HG03571 (cell line): ENCODE data around the gene UNC13D.

Source experiments
- ATAC-seq: cut with Tn5 transposase; IDR thresholded peaks from one replicate; pipeline ENCODE4 v1.9.1; 2021; ENCODE audit not compliant: unreplicated experiment

The UNC13D gene

GRCh38 chr17:75835654-75835987, 8.6 kb downstream of the UNC13D start:
- no peak for ATAC-seq

DNA sequence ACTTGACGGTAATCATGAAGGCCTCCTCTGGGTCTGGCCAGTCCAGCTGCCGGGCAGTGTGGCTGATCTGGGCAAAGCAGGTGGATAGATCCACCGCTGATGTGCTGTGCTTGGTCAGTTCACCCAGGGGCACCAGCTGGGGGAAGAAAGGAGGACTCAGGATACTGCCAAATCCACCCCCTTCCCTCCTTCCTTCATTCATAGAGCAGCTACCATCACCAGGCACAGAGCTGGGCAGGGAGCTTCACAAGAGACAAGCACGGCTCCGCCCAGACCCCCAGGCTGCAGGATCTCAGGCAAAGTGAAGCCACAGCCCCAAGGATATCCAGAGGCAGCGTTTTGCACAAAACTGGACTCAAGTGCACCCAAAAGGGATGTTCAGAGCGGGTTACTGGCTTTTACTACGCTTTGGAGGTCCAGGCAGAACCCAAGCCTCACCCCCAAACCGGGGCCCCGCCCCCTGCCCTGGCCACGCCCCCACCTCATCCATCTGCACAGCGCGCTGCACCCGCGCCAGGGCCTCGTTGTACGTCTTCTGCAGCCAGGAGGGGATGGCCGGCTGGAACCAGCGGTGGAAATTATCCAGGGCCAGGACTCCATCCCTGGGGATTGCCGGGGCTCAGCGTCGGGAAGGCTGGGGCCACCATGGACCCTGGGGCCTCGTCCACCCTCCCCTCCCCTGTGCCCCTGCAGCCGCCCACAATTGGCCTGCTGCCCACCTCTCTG, 9.1 kb downstream of the UNC13D start:
- no peak for ATAC-seq

DNA sequence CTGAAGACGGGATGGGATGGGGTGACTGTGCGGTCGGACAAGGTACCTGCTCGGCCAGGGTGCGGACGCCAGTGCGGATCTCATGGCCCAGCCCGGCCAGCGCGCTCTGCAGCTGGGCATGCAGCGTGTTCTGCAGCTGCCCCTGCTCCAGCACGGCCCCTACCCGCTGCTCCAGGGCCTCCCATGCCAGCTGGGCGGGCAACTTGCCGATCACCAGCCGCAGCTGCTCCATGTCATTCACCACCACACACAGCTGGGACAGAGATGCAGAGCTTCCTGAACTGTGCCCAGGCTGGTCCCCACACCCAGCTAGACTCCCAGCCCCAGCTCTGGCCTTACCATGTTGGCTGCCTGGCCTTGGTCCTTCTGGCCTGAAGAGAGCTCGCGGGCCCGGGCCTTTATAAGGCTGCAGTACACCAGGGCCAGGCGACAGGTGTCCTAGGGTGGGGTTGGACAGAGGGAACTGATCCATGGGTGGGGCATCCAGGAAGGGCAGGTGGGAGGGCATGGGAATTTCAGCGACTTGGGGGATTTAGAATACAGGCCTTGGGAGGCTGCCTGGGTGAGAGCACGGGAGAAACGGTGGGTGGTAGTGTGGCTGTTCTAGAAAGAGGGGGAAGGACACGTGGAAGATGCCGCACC, 9.8 kb downstream of the UNC13D start:
- ATAC-seq: no peak

DNA sequence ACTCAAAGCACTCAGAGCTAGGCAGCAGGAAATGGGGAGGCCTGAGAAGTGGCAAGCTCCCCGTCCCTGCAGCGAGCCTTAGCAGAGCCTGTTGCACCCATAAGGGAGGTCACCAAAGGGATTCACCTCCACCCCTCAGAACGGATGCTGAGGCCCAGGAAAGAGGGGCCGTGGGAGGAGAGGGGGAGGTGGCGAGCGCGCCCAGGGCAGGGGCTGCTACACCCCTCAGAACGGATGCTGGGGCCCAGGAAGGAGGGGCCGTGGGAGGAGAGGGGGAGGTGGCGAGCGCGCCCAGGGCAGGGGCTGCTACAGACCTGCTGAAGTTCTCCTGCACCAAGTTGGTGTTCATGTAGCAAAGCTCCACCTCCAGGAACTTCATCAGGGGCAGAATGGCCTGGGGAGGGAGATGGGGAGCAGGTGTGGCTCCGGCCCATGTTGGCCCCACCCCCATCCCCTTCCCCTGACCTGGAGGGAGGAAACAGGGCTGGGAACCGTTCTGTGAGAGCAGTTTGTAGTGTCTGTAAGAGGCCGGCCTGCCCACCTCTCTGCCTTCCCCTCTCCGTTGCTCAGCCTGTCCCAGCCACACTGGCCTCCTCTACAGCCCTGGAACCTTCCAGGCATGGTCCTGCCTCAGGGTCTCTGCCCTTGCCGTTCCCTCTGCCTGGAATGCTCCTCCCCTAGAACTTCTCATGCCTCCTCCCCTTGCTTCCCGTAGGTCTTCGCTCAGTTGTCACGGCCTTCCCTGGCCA, 11.4 kb downstream of the UNC13D start:
- no peak for ATAC-seq

DNA sequence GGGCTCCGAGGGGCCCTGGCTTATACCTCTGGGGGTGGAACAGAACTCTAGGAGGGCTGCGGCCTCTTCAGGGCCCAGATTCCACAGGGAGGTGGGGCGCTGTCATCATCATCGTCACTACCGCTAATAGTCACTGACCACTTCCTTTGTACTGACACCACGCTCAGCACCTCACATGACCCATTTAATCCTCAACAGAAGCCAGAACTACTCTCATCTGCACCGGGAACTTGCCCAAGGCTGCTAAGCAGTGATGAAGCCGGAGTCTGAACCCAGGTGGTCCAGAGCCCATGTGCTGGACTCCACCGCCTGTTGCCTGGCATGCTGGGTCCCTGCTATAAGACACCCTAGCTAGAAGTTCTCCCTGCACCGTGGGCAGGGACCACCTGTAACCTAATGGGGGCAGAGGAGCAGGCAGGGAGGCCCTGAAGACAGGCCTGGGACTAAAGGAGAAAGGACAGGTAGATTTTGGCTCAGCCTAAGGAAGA, 12.0 kb downstream of the UNC13D start:
- no peak for ATAC-seq

DNA sequence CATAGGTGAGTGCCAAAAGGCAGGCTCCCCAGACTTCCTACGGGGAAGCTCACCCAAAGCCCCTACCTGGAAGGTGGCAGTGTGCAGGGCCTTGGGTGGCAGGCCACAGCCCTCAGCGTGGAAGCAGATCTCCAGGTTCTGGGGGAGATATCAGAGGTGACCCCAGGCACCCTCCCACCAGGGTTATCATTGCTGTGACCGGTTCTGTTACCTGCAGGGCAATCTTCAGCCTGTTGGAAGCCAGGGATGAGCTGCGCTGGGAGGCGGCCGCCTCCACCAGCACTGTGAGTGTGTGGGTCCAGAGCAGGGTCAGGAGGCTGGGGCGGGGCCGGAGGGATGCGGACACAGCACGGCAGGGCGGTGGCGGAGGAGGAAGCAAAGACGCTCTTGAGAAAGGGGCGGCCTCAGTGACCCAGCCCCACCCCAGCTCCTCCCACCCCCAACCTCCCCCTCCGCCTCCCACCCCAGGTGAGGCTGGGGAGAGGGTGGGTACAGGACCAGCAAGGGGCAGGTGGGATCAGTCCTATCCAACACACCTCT, 13.1 kb downstream of the UNC13D start:
- ATAC-seq: no peak

- no peak for ATAC-seq
Observed at GRCh38 chr17:75830164-75831031, 13.8 kb downstream of the UNC13D start.

GRCh38 chr17:75829747-75830146, 14.5 kb downstream of the UNC13D start:
- no peak for ATAC-seq

- ATAC-seq: no peak
Observed at GRCh38 chr17:75828741-75829140, 15.5 kb downstream of the UNC13D start.

- ATAC-seq: no peak
Observed at GRCh38 chr17:75828076-75828400, 16.2 kb downstream of the UNC13D start.

GRCh38 chr17:75827308-75828075, 16.7 kb downstream of the UNC13D start:
- no peak for ATAC-seq

- ATAC-seq: no peak
Observed at GRCh38 chr17:75826561-75827307, 17.5 kb downstream of the UNC13D start.

DNA sequence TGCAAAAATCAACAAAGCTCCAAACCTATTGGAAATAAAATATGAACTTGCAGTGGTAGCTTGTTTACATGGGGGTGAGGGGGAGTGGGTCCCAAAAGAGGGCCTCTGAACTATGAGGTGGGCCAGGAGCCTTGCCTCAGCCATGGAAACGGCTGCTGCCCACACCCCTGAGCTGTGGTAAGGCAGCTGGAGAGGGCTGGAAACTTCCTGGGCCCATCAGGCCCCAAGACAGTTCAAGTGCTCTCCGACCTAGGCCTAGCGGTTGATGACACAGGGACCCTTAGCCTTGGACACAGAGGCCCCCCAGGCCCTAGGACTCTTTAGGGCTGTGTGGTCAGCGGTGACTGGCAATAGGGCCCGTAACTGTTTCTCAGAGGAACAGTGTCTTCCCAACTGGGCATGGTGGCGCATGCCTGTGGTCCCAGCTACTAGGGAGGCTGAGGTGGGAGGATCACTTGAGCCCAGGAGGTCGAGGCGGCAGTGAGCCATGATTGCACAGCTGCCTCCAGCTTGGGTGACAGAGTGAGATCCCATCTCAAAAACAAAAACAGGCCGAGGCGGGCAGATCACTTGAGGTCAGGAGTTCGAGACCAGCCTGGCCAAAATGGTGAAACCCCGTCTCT, 18.3 kb downstream of the UNC13D start:
- no peak for ATAC-seq

DNA sequence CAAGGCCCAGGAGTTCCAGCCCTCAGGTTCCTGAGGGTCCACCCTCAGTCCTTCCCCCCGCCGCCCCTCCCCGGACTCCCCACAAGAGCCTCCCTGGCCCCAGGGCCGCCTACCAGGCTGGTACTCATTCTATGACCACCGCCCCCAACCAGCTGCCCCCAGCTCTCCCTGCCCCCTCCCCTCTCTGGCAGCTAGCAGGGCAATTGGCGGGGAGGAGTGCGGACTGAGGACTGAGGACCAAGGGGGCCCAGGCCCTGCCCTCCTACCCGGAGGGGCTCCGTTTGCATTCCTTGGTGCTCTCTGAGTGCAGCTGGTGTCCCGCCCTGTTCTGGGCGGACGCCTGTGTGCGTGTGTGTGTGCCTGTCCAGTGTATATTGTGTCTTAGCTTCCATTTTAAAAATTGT, 19.1 kb downstream of the UNC13D start:
- no peak for ATAC-seq

DNA sequence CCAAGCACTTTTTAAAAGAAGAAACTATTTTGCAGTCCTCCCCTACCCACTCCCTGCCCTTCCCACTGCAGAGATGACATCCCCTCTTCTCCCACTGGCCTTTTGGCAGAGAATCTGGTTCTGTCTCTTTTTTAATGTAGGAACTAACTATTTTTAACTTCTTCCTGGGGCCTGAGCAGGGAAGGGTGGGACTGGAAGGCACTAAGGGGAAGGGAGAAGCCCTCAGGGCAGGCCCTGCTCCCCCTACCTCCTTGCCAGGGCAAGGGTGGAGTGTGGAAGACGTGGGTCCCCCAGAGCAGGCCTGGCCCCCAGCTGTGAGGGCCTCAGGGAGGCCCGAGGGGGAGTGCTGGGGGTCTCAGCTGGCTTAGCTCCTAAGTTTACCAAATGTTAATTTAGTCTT, 19.5 kb downstream of the UNC13D start:
- ATAC-seq: no peak

- ATAC-seq: no peak
Observed at GRCh38 chr17:75824050-75824552, 20.1 kb downstream of the UNC13D start.

GRCh38 chr17:75823257-75824041, 20.8 kb downstream of the UNC13D start:
- no peak for ATAC-seq

DNA sequence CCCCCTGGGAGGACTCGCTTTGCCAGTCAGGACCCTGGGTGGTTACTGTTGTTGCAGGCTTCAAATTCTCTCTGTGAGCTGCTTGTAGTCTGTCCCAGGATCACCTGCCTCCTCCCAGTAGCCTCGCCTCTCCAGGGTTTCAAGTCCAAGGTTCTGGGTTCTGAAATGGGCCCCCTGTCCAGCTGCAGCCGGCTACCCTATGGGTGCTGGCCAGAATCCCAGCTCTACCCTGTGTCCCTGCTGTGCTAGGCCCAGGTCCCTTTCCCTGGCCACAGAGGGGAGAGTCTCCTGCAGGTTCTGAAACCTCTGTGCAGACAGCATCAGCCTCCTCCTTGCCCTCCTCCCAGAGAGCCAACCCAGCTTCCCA, 21.4 kb downstream of the UNC13D start:
- ATAC-seq: no peak
